A549 treated with dexamethasone at 1 μM for 4 hours (cell line): ENCODE measurements around the gene ZNF775. TPM values are rescaled to one million over a fixed set of nuclear protein-coding genes. Genes with fewer than 3 reads are reported as not detected.

ENCODE experiments used
- total RNA-seq: library from RNA; stranded (reverse); fragments of 200-300 nt; extraction: Qiagen RNA extraction; gene quantifications from 5 replicates; pipeline ENCODE4 v1.2.3, GENCODE V29; 2022

Gene ZNF775
- 3.7 to 6.8 TPM (median 4.9 TPM) in 5 replicates for total RNA-seq

DNA sequence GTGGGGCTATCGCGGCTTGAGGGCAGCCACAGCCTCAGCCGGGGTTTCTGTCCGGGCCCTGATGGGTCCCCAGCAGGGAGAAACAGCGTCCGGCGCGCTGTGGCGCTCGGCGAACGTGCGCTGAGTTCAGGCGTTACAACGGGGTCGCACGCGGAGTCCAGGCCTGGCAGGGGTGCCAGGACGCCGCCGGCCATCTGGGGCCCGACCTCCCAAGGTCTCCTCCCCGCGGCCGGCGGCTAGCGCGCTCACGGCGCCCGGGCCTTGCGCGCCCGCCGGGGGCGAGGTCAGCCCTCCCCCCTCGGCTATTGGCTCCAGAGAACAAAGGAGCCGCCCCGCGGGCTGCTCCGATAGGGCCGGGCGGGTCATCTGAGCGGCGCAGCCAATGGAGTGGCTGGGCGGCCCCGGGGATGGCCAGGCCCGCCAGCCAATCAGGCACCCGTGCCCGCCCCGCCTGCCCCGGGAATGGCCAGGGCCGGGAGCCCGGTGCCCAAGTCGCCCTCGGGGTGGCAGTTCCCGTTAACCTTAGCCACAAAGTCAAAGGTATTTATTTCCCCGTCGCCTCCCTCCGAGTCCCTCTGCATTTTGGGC lies at the start of gene ZNF775:
Gene ZNF775, plus strand, starts transcription at position 478 of the 588 bp plus-strand sequence. CDS start 9,141 bp downstream, outside the sequence.

GRCh38 chr7:150341263-150342120 lies 37.6 kb upstream of the ZNF775 start, which contains the start of gene RARRES2:
Gene RARRES2, minus strand, starts transcription at chr7:150341629. Its CDS starts 1,020 bp downstream, at chr7:150340609.

DNA sequence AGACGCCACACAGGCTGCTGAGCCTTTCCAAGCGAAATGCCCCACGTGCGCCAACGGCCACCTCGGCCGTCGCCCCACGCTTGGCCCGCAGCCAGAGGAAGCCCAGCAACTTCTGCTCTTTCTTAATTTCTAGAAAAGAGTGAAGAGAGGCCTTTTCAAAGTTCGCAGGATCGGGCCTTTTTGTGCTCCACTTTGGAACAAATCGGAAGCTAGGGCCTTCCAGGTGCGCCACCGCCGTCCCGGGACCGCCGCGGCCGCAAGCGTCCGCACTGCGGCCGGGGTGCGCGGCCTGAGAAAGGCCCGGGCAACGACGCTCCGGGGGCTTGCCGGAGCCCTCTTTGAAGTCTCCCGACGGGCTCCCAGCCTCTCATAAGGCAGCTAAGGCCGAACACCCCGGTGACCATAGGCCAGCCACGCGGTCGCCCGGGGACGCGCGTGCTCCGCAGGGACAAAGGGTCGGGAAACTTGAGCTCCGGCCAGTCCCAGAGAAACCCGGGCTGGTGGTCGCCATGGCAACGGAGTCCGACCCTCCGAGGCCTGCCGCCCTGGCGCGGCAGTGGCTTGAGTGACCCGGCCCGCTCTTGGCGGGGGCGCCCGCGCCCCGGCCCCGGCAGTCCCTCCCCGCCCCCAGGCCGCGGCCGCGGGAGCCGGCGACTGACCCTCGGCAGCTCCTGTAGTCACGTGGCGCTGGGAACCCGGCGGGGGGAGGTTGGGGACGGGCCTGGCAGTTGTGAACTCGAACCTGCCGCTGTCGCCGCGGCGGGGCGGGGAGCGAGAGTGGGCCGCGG lies 10.8 kb upstream of the ZNF775 start, which contains the start of gene REPIN1:
Gene REPIN1, plus strand, starts transcription at position 727 of the 788 bp plus-strand sequence. CDS start 890 bp downstream, outside the sequence.

Other genes with a start within 250 kb of the ZNF775 start
- 0.05 to 0.22 TPM (median 0.06 TPM) in 5 replicates for gene LRRC61, start 56.0 kb upstream of the ZNF775 start, total RNA-seq
- gene ACTR3C, start 55.8 kb upstream of the ZNF775 start, total RNA-seq, result 0.02 to 0.26 TPM (median 0.14 TPM) in 3 of 5 replicates, not detected in the others
- 0.28 TPM in 1 of 5 replicates, not detected in the others for gene RARRES2, start 37.7 kb upstream of the ZNF775 start, total RNA-seq
- gene REPIN1, start 10.5 kb upstream of the ZNF775 start, total RNA-seq, result 62.7 to 82.7 TPM (median 76.0 TPM) in 5 replicates
- gene GIMAP8, start 71.3 kb downstream of the ZNF775 start, total RNA-seq, result not detected in 5 replicates
- not detected in 5 replicates for gene GIMAP7, start 135.5 kb downstream of the ZNF775 start, total RNA-seq
- gene GIMAP4, start 188.1 kb downstream of the ZNF775 start, total RNA-seq, result not detected in 5 replicates